ENCODE data around the gene CDK5RAP3.
"Not testable (repeated sequence)": the region's sequence is repeated elsewhere in the genome, so short reads cannot be mapped to it uniquely, and the experiment has no call there.

CDK5RAP3 gene

DNA sequence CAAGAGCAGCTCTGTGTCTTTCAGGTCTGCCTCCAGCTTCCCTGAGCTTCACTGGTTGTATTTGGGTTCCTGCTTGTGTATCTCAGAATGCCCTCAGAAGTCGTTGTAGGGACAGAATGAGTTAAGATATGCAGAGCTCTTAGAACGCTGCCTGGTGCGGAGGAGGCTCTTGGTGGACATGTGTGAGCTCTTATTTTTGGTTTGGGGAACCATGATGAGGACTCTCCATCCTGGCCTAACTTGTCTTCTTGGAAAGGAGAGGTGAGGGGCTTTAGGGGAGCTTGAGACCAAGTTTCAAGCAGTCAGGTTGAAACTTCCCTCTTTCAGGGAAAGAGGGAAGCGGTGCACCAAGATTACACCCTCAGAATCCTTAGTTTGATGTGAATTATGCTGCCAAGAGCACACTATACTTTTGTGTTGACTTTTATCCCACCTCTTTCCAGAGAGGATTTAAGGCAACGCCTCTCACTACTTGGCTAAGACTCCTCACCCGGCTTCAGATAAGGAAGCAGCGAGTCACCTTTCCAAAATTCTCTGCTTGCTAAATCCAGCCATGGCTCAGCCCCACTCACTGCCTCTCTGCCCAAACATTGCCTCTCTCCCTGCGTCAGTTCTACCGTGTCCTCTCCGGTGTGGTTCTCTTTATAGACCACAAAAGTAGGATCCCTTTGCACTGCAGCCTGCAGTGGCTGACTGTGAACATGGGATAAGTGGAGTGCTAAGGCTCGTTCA is 12.7 kb downstream of the CDK5RAP3 start:
- TF ChIP-seq, protein P1, sequence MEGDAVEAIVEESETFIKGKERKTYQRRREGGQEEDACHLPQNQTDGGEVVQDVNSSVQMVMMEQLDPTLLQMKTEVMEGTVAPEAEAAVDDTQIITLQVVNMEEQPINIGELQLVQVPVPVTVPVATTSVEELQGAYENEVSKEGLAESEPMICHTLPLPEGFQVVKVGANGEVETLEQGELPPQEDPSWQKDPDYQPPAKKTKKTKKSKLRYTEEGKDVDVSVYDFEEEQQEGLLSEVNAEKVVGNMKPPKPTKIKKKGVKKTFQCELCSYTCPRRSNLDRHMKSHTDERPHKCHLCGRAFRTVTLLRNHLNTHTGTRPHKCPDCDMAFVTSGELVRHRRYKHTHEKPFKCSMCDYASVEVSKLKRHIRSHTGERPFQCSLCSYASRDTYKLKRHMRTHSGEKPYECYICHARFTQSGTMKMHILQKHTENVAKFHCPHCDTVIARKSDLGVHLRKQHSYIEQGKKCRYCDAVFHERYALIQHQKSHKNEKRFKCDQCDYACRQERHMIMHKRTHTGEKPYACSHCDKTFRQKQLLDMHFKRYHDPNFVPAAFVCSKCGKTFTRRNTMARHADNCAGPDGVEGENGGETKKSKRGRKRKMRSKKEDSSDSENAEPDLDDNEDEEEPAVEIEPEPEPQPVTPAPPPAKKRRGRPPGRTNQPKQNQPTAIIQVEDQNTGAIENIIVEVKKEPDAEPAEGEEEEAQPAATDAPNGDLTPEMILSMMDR (IDR thresholded peaks at IDR 0.05; ENCODE audit: borderline replicate concordance, insufficient read depth, low read depth, low read length), result no peak
- no peak overlapping the region for H3K4me3 ChIP-seq (ENCODE audit: low read depth, low read length)

DNA sequence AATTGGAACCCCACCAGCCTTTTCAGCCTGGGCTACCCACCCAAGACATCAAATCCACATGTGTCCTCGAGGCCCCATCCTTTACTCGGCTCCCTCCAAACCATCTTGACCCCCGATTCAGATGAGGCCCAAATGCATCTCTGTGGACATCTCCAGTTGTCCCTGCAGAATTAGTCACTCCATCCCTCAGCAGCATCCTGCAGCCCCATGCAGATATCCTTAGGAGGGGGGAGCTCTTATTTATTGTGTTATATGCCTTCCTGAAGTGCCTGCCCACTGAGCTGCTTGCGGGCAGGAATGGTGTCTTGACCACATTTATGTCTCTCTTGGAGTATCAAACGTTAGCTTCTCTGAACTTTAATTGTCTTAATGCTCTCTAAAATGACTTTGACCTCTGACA is 15.6 kb downstream of the CDK5RAP3 start:
- TF ChIP-seq, protein P1 (IDR thresholded peaks at IDR 0.05; ENCODE audit: borderline replicate concordance, insufficient read depth, low read depth, low read length), result no peak
- no peak overlapping the region for H3K4me3 ChIP-seq (ENCODE audit: low read depth, low read length)

DNA sequence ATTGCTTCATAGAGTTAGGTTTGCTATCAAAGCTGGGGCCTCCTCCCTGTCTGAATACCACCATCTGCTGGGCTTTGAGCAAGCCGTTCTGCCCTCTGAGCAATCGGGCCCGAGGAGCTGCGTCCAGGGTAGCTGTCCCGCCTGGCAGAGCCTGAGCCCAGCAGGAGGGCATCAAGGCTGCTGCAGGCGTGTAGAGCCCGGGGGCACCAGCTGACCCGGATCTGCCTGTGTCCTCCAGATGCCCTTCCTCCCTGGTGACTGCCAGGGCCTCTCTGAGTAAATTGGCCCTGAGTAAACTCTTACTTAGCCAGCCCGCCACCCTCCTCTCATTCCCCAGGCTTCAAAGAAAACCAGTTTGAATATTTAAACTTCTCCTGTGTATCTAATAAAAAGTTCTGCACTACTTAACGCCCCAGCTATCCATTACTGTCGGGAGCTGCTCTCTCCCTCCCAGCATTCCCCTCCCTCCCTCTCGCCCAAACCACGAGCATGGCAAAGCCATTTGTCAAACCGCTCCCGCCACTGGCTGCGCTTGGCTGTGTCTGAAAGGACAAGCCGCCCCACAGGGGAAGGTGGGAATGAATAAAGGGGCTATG is 16.4 kb downstream of the CDK5RAP3 start:
- TF ChIP-seq, protein P1 (IDR thresholded peaks at IDR 0.05; ENCODE audit: borderline replicate concordance, insufficient read depth, low read depth, low read length), result no peak
- no peak overlapping the region for H3K4me3 ChIP-seq (ENCODE audit: low read depth, low read length)

DNA sequence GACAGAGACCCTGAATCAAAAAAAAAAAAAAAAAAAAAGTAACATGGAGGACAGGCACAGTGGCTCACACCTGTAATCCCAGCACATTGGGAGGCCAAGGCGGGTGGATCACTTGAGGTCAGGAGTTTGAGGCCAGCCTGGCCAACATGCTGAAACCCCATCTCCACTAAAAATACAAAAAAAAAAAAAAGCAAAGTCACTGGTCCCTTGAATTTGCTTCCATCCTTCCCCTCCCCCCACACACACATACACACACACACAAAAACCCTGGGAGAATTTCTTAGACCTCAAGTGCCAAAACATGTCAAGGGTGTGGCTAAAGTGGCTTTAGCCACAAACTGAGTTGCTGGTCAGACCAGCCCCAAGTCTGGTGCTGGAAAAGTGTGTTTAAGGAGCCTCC is 17.5 kb downstream of the CDK5RAP3 start:
- not testable (repeated sequence) for H3K4me3 ChIP-seq (ENCODE audit: low read depth, low read length)

GRCh38 chr17:47989159-47989558 is 18.2 kb downstream of the CDK5RAP3 start:
- TF ChIP-seq, protein P1 (IDR thresholded peaks at IDR 0.05; ENCODE audit: borderline replicate concordance, insufficient read depth, low read depth, low read length), result no peak
- H3K4me3 ChIP-seq (ENCODE audit: low read depth, low read length), result no peak overlapping the region

GRCh38 chr17:47989700-47990099 is 18.8 kb downstream of the CDK5RAP3 start:
- TF ChIP-seq, protein P1 (IDR thresholded peaks at IDR 0.05; ENCODE audit: borderline replicate concordance, insufficient read depth, low read depth, low read length), result no peak
- no peak overlapping the region for H3K4me3 ChIP-seq (ENCODE audit: low read depth, low read length)

GRCh38 chr17:47990962-47991731 is 20.2 kb downstream of the CDK5RAP3 start:
- H3K4me3 ChIP-seq (ENCODE audit: low read depth, low read length), result no peak overlapping the region
- TF ChIP-seq, protein P1 (IDR thresholded peaks at IDR 0.05; ENCODE audit: borderline replicate concordance, insufficient read depth, low read depth, low read length), result no peak
